COLO668 (cell line): ENCODE measurements around the gene IQCN.

Source experiments
- DNase-seq: peaks from one replicate; lab custom pipeline; 2025; ENCODE audit not compliant: unreplicated experiment; lab: John Stamatoyannopoulos, UW

IQCN gene

GRCh38 chr19:18306888-18307260 lies 32.6 kb upstream of the IQCN start:
- DNase-seq: no peak

- no peak for DNase-seq
Measured at GRCh38 chr19:18306209-18306887, 32.1 kb upstream of the IQCN start.

DNA sequence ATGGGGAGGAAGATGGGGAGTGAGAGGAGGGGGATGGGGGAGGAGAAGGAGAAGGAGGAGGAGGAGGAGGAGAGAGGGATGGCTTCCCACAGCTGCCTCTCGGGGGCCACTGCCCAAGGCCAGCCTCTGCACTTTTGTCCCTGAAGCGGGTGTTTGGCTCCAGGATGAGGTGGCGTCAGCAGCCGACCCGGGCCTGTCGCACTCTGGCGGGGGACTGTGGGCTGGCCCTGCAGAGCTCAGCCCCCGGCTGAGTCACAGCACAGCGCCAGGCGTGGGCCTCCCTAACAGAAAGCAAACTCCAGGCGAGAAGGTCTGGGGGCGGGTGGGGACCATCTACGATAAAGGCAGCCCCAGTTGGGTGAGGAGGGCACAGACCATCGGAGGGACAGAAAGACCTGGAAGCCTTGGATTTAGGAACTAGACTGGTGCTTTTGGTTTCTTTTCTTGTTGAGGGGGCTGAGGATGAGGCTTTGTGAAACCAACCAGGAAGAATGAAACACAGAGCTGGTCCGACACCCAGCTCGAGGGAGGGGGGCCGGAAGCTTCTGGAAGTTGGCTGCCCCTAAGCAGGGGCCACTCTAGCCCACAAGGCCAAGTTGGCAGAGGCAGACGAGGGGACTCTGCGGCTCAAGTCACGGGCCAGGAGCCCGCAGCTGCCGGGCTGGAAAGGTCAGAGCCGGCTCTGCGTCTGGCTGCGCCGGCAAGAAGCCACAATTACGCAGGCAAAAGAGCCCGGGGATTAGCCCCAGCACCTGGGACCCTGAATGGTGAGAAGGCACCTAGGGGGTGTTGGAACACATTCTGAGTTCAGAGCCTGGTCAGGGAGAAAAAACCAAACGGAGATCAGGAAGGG lies 30.4 kb upstream of the IQCN start:
- peak; percentile 67 for DNase-seq

- peak; percentile 57 for DNase-seq
Measured at GRCh38 chr19:18304208-18304457, 29.9 kb upstream of the IQCN start.

- no peak for DNase-seq
Measured at GRCh38 chr19:18301718-18302111, 27.5 kb upstream of the IQCN start.

GRCh38 chr19:18300930-18301717 lies 26.9 kb upstream of the IQCN start:
- DNase-seq: no peak

- no peak for DNase-seq
Measured at GRCh38 chr19:18299654-18300053, 25.4 kb upstream of the IQCN start.

DNA sequence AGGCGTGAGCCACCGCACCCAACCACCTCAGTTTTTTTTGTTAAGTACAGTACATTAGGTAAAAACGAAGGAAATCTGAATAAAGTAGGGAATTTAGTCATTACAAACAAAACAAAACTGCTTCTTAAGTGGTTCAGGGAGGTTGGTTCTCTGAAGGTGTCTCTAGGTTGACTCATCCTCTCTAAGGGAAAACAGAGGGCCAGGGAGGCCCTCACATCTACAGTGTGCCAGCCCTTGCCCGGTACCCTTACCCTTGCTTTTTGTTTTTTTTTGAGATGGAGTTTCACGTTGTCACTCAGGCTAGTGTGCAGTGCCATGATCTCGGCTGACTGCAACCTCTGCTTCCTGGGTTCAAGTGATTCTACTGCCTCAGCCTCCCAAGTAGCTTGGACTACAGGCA lies 24.3 kb upstream of the IQCN start:
- no peak for DNase-seq

DNA sequence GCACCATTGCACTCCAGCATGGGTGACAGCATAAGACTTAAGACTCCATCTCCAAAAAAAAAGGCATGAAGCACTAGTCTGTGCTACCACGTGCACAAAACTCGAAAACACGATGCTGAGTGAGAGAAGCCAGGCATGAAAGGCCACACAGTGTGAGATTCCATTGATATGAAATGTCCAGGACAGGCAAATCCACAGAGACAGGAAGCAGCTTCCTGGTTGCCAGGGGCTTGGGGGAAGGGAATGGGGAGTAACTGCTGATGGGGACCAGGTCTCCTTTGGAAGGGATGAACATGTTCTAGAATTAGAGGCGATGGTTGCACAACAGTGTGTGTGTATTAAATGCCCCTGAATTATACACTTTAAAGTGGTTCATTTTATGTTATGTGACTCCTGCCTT lies 23.1 kb upstream of the IQCN start:
- DNase-seq: no peak

- DNase-seq: no peak
Measured at GRCh38 chr19:18295034-18295451, 20.8 kb upstream of the IQCN start.

DNA sequence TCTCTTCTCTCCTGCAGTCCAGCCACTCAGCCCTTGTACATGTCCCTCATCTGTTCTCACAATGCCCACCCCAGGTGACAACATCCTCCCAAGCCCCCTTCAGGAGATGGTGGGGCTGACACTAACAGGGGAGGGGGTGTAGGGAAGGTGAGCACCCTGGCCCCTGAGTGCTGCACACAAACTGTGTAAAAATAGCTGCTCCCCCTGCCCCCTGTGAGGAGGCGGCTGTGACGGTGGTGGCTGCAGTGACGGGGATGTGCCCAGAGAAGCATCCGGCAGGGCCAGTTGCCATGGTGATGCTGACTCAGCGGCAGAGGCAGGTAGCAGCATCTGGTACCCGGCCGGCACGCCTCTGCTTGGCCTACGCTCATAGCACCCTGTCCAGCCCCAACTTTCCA lies 20.2 kb upstream of the IQCN start:
- peak; percentile 85 for DNase-seq

GRCh38 chr19:18293642-18294466 lies 19.6 kb upstream of the IQCN start:
- DNase-seq: no peak

DNA sequence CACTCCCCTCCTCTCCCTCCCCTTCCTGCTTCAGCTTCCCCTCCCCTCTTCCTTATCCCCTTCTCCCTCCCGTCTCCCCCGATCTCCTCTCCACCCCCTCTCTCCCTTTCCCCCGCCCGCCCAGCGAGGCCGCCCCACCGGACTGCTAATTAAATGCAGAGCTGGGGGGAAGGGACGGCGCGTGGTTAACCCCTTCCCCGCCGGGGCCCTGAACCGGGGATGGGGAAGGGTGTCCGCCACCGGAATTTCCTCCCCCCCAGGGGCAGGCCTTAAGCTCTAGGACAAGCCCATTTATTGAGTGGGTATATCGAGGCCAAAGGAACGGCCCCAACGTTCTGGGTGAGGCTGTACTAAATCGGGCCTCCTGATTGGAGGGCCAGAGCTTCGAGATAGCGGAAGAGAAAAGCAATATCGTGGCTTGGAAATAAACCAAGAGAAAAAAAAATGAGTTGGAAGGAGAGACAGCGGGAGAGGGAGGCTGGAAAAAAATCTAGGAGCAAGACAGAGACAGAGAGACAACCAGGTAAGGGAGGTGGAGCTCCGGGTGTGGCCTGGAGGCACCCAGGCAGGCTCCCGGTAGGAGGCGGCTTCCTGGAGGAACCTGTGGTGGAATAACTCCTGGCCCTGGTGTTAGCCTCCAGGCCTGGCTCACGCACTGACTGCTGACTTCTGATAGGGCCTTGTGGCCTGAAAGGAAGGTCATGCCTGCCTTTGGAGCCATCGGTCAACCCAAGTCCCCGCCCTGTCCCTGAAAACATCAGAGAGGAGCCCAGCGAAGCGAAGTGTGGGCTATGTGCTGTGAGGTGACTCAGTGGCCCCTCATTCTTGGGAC lies 18.8 kb upstream of the IQCN start:
- peak; percentile 8 for DNase-seq

GRCh38 chr19:18292462-18292809 lies 18.2 kb upstream of the IQCN start:
- no peak for DNase-seq

DNA sequence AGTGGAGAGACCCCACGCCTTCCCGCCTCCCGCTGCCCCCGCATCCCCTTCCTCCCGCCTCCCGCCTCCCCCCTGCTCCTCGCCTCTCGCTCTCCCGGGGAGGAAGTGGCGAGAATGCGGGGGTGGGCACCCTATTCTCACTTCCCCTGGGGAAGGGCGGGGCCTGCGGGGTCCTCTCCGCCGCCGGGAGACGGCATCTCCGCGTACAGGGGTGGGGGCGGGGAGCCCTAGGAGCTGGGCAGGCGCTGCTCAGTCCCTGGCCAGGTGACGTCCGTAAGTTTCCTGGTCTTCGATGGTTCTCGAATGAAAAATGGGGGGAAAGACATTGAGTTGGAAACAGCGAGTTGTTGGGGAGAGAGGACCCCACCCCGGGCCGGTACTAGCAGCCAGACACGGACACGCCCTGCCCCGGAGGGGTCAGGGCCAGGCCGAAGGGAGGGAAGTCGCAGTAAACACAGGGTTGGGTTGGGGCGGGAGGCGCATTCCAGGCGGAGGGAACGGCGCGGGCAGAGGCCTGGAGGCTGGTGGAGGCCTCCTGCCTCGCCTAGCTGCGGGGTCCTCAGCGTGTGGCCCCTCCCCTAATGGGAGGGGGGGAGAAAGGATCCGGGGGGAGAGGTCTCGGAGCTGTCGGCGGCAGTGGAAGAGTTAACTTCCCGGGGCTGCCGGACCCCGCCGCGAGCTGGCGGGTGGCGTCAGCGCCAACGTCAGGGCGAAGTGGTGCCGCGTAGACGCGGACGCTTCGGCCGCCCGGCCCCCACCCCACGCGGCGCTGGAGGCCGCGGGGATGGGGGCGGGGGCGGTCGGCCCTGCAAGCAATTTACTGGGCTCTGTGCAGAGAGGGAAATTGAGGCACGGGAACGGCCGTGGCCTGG lies 17.6 kb upstream of the IQCN start:
- peak; percentile 51 for DNase-seq

DNA sequence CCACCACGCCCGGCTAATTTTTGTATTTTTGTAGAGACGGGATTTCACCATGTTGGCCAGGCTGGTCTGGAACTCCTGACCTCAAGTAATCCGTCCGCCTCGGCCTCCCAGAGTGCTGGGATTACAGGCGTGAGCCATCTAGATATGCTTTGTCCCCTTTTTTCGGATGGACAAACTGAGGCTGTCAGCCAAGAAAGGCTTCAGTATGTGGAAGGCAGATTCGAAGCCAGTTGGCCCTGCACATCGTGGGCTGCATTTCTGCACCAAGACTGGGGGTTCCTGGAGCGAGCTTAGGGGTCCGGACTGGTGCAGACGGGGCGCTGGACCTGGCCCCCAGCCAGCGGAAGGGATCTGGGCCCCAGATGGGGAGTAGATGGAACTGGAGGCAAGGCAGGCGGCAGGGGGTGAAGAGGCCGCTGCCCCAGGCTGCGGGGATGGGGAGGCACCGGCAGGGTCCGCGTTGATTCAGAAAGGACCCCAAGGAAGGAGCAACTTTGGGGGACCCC lies 16.8 kb upstream of the IQCN start:
- no peak for DNase-seq

DNA sequence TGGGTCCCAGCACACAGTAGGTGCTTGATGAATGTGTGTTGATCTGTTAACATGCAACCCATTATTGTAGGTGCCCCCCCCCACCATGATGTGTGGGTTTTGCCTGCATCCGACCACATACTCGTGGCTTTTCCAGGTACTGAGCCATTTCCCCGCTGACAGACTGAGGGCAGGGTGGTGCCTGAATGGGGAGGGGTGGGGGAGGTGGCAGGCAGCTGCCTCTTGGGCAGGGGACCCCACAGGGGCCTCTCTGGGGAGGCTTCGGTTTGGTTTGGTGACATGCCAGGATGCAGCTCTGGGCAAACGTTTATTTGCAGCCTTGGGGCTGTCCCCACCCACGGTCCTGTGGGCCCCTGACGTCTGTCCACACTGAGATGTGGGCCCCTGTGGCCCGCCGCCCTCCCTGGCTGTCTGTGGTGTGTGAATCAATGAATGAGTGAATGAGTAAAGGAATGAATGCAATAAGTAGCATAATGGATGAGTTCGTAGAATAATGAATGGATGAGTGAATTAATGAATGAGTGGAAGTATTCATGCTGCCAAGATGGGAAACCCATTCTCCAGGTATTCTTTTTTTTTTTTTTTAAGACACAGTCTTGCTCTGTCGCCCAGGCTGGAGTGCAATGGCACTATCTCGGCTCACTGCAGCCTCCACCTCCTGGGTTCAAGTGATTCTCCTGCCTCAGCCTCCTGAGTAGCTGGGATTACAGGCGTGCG lies 16.2 kb upstream of the IQCN start:
- no peak for DNase-seq

DNA sequence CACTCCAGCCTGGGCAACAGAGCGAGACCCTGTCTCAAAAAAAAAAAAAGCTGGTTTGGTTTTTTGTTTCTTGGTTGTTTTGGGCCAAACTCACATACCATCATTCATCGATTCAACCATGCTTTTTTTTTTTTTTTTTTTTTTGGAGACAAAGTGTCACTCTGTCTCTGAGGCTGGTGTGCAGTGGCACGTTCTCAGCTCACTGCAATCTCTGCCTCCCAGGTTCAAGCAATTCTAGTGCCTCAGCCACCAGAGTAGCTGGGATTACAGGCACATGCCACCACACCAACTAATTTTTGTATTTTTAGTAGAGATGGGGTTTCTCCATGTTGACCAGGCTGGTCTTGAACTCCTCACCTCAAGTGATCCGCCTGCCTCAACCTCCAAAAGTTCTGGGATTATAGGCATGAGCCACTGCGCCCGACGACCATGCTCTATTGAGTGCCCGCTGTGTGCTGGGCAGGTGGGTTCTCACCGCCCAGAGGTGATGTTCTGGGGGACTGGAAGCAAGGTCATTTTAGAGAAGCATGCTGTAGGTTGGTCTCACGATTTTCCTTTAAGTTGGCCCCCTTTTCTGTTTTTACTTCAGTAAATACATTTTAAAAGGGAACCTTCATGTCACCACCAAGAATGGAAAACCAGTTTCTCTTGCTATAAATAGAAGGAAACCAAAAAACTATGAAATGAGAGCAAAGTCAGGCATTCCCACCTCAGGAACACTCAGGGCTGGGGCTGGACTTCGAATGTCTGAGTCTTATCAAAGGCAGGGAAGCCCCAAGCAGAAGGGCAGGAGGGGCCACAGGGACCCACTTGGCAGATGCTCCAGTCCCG lies 15.4 kb upstream of the IQCN start:
- no peak for DNase-seq
